ENCODE measurements around the gene MAML3. TPM values are rescaled to one million over a fixed set of nuclear protein-coding genes. Genes with fewer than 3 reads are reported as not detected.
A peak's percentile ranks its signal among the peaks of the same experiment; 100 is the strongest.

MAML3 gene
- total and polyA plus RNA-seq, 2 experiments from 2014 or later: 1.7 to 6.5 TPM

- TF ChIP-seq REST (IDR thresholded peaks at IDR 0.05; ENCODE audit: unreplicated experiment): no peak
- no peak for TF ChIP-seq CREB1 (CRISPR knock-in tag; IDR thresholded peaks at IDR 0.05; ENCODE audit: low read depth)
- no peak for TF ChIP-seq ETS1 (IDR thresholded peaks at IDR 0.05)
- TF ChIP-seq STAT1 (IDR thresholded peaks at IDR 0.05; ENCODE audit: unreplicated experiment): no peak
These were observed 293.5 kb downstream of the MAML3 start (continued) for GRCh38 chr4:139860435-139861024.

- Mint-ChIP-seq H3K4me3 (no peak overlapping the region), H3K4me1 (peaks cover 27% of the 10 kb centered on the region), H3K36me3 (ENCODE audit: low read depth) (no peaks in the 10 kb centered on the region), H3K27ac (no peak overlapping the region), H3K9me3 (no peaks in the 10 kb centered on the region), H3K27me3 (ENCODE audit: insufficient read depth, low read depth, poor library complexity) (no peaks in the 10 kb centered on the region)
- H3K79me2 ChIP-seq (replicated peaks; ENCODE audit: insufficient read depth): no peaks in the 10 kb centered on the region
- no peak overlapping the region for H3K4me3 ChIP-seq
- no peaks in the 10 kb centered on the region for H3F3A ChIP-seq (replicated peaks; ENCODE audit: low read depth)
- DNase-seq (ENCODE audit: low spot score) (no peak), ATAC-seq (peak; percentile 42)
- no peaks in the 10 kb centered on the region for H3K9me2 ChIP-seq (ENCODE audit: insufficient read depth)
- H2AFZ ChIP-seq: no peak overlapping the region
- no peaks in the 10 kb centered on the region for H3K36me3 ChIP-seq (ENCODE audit: insufficient read depth)
- H3K4me1 ChIP-seq (ENCODE audit: insufficient read depth): peaks cover 23% of the 10 kb centered on the region
- H4K20me1 ChIP-seq (replicated peaks; ENCODE audit: insufficient read depth): no peaks in the 10 kb centered on the region
- H3K27me3 ChIP-seq (ENCODE audit: insufficient read depth): no peaks in the 10 kb centered on the region
- no peak overlapping the region for H3K4me2 ChIP-seq
- no peak overlapping the region for H3K27ac ChIP-seq (ENCODE audit: low read depth)
- no peak for TF ChIP-seq STAT1 (IDR thresholded peaks at IDR 0.05; ENCODE audit: unreplicated experiment)
- no peak for TF ChIP-seq CTCF (conservative IDR thresholded peaks at IDR 0.05; ENCODE audit: low read depth in 2 of 2)
- no peak for TF ChIP-seq ZNF462 (CRISPR knock-in tag; IDR thresholded peaks at IDR 0.05)
- TF ChIP-seq ZNF331 (CRISPR knock-in tag; IDR thresholded peaks at IDR 0.05; ENCODE audit: low read depth): no peak
- no peak for TF ChIP-seq NANOG (IDR thresholded peaks at IDR 0.05; ENCODE audit: borderline replicate concordance)
These were observed 294.1 kb downstream of the MAML3 start for GRCh38 chr4:139859876-139860275.
